ENCODE data around the gene GPR37.

Gene GPR37

DNA sequence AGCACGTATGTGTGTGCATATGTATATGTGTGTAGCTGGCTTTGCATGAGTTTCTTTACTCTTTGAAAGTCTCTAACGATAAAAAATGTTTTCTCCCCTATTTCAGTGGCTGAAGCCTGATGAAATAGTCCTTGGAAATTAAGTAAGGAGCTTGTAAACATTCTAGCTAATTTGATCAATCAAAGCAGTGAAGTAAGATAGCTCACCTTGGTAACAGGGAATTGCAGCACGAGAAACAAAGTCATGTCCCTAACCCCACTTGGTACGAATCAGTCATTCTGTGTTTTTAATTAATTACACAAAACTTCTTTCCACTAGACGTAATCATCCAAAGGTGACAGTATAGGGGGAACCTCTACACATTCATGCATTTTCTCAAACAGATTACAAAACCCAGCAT lies 41.5 kb downstream of the GPR37 start:
- no peak for DNase-seq

DNA sequence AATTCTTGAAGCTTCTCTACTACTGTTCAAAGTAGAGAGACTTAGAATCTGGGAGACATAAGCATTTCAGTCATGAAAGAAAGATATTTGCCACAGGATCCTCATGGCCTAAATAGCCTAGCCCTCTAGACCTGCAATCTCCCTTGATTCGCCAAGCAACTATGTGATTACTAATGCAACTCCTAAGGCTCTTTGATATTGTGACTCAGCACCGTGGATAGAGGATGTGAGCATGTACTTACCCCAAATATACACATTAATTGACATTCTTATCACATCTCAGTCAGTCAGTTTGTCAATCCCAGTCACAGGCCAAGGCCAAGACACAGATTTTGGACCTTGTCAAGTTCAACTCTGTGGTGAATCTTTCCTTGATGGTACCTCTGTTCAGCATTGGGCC lies 42.6 kb downstream of the GPR37 start:
- no peak for DNase-seq

DNA sequence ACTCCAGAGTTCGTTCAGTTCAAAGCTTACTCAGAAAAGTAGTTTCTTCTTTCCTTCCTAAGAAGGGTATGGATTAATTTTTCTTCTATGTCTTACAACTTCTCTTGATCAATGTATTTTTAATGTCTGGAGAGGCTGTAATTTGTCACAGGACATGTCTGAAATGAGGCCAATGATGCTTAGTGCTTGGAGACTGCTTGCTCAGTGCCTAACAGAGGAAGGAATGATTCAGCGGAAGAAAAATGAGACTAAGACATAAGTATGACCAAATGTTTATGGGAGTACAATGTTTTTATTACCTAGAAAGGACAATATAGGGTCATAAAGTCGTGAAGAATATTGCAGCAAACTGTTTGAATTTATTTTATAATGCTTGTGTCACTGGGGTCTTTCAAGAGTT lies 43.3 kb downstream of the GPR37 start:
- DNase-seq: no peak

DNA sequence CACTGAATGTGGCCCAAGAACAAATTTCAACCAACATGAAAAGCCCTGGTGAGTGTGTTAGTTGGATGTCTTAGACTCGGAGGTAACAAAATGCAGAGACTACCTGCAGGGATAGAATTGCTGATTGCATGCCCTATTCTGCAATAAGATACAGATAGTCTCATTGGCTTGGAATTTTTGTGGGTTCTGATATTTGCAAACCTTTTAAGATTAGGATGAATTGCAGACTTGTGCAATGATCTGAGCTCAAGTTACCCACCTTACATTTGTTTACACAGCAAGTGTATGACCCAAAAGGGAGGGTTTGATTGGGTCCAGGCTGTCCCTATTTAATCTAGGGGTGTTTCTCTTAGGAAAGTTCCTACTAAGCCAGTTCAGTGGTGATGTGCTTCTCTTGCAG lies 45.4 kb downstream of the GPR37 start:
- no peak for DNase-seq

DNA sequence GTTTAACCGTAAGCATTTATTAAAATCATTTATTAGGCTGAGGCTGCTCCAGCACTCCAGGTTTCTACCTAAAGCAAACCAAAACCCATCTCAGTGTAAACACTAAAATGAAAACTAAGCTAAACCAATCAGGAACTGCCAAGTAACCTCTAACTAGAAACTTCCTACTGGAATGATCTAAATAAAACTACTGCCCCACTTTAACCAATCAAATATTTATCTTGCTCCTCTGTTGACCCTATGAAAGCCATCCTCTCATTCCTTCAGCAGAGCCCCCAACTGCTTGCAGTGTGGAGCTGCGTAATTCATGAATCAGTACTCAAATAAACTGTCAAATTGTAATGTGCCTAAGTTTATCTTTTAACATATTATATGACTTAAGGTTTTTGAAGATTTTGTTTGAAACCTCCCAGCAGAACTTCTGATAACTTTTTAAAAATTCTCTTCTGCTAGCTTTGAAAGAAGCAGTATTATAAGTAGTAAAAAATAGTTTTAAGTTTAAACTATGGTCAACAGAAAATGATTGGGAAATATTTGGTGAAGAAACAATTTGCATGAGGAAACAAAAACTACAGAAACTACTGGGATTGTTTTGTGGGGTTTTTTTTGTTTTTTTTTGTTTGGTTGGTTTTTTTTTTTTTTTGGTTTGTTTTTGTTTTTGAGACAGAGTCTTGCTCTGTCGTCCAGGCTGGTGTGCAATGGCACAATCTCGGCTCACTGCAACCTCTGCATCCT lies 47.4 kb downstream of the GPR37 start:
- no peak for DNase-seq

DNA sequence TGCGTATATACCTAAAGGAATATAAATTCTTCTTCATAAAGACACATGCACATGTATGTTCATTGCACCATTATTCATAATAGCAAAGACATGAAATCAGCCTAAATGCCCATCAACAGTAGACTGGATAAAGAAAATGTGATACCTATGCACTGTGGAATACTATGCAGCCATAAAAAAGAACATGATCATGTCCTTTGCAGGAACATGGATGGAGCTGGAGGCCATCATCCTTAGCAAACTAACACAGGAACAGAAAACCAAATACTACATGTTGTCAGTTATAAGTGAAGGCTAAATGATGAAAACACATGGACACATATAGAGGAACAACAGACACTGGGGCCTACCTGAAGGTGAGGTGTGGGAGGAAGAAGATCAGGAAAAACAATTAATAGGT lies 48.7 kb downstream of the GPR37 start:
- no peak for DNase-seq

DNA sequence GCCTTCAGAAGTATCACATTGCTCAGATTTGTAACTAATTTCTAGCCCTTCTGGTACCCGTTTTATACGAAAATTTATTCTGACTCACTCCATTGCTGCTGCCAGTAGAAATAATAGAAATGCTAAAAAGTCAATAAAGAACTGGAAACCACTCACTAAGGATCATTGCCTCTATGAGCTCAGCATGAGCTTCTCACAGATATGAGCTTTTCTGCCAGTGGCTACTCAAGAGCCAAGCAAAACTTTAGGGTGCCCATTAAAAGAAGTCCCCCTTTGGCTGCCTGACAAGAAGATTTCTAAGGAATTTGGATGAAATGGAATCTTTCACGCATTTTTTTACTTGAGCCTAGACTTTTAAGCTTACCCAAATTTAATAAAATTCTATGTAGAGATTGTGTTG lies 52.5 kb downstream of the GPR37 start:
- no peak for DNase-seq

DNA sequence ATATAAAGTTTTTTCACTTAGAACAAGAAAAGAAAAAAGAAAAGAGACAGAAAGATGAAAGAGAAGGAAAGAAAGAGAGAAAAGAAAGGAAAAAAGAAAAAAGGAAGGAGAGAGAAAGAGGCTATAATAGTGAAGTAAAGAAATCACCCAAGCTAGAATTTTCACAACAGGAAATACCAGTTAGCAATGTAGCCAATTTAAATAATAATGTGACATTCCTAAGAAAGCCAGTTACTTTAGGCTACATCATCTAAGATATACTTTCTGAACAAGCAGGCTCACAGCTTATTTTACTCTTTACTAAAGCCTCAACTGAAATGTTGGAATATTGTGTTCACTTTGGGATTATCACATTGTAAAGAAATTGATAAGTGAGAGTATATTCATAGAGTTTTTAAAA lies 53.6 kb downstream of the GPR37 start:
- no peak for DNase-seq

DNA sequence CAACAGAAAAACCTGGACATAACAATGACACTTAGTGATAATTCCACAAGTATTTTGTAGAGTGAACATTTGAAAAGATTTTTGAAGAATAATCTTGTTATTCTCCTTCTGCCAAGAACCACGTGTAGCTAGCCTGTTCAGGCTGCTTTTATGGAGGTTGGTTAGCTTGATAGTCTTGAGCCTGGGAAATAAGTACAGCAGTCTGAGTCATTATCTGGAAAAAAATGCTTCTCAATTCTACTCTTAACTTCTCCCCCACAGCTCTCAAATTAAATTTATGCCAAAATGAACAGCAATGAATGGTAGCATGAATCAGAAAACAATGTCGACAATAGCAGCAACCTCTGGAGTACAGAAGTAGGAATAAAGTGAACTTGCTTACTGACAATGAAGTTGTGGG lies 63.2 kb downstream of the GPR37 start:
- DNase-seq: no peak

DNA sequence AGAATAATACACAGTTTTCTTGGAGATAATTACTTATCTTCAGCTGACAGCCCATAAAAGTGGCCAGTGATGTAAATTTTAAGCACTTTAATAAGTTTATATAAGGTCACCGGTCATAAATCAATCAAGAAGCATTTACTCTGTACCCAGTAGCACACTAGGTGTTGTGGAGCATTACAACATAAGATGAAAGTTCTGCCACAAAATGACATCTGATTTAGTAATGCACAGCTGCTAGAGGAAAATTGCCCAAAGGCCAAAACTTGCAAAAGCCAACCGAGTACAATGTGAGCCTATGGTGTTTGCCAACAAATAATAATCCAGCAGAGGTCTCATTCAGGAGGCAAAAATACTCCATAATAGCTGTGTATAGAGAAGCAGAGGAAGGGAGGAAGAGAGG lies 63.6 kb downstream of the GPR37 start:
- DNase-seq: no peak

DNA sequence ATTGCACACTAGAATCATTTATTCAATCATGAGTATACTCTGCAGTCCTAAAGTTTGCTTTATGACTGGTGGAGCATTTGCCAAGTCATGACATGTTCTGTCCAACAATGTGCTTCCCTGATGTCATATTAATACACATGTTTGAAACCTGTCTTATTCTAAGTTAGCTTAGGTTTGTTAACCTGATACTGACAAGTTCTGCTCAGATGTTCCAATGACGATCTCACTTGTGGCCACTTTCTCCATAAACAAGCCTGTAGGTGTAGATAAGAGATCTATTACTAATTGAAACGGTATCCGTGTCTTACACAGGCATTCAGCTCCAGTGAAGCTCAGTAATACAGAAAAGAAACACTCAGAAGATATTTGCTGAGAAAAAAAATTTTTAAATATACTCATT lies 64.9 kb downstream of the GPR37 start:
- no peak for DNase-seq

DNA sequence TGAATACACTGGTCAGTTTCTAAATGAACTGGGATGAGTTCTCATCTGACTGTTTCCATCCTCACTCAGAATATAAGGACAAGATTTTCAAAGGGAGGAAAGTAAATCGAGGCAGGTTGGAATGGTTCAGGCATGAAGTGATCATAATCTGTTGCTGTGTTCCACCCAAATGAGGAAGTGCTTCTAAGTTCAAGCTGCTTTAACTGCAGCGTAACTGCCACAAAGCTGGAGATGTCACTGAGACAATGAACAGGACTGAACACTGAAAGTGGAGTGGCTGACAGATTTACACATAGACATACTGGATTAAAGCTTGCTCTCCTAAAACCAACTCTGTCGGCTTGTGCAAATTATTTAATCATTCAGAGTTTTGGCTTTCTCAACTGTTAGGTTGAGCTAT lies 66.6 kb downstream of the GPR37 start:
- DNase-seq: no peak

DNA sequence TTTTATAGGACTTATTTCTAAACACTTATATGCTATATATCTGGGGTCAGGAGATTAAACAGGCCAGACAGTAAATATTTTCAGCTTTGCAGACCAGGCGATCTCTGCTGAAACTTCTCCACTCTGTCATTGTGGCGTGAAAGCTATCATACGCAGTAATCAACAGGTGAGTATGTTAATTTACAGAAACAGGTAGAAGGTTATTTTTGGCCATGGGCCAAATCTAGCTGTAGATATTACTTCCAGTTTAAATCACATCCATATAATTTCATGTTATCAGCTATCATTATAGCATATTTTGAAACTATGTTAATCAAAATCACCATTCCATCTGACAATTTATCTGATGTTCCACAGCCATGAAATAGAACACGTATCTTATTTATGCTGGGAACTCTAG lies 67.8 kb downstream of the GPR37 start:
- DNase-seq: no peak
